ENCODE data around the gene MRPS17. TPM values are rescaled to one million over a fixed set of nuclear protein-coding genes. Genes with fewer than 3 reads are reported as not detected.

MRPS17 gene
- total and polyA plus RNA-seq, 2 donors (not counting 1 experiment from before 2014, with no cell fraction given) = 4.2 to 13.0 TPM

- Histone ChIP-seq H3K9me3 (ENCODE audit: control extremely low read depth in 1 of 3, control insufficient read depth in 2 of 3, insufficient read depth in 1 of 3, low read length in 2 of 3) (no peaks in the 10 kb centered on the region), H3K36me3 (replicated peaks in 1 of 2; ENCODE audit: control extremely low read depth in 1 of 2, control insufficient read depth in 1 of 2, extremely low read depth in 1 of 2, insufficient read depth in 2 of 2, low read length in 1 of 2) (peaks cover 2 to 3% of the 10 kb centered on the region in 2 experiments), H3K27me3 (replicated peaks in 1 of 4; ENCODE audit: control extremely low read depth in 1 of 4, control insufficient read depth in 3 of 4, insufficient read depth in 4 of 4, low read length in 3 of 4) (no peaks in the 10 kb centered on the region), H3K4me1 (ENCODE audit: control insufficient read depth in 2 of 2, insufficient read depth in 2 of 2, low read length in 2 of 2) (peaks cover 8 to 16% of the 10 kb centered on the region in 2 donors), H3K27ac (ENCODE audit: low read length in 2 of 2) (no peak overlapping the region), H4K20me1 (ENCODE audit: control insufficient read depth, insufficient read depth, low read length, poor library complexity, severe bottlenecking) (peaks cover 25% of the 10 kb centered on the region), H3K9ac (ENCODE audit: low read length) (no peak overlapping the region), H3K79me2 (ENCODE audit: control insufficient read depth, insufficient read depth, low read length) (peaks cover 65% of the 10 kb centered on the region), H3K4me2 (replicated peaks; ENCODE audit: low read depth, low read length, poor library complexity, severe bottlenecking) (no peak overlapping the region), H2AFZ (ENCODE audit: insufficient read depth, low read depth, low read length, poor library complexity, severe bottlenecking) (no peak overlapping the region), H3K4me3 (ENCODE audit: control extremely low read depth in 1 of 5, extremely low read depth in 1 of 5, insufficient read depth in 1 of 5, low read depth in 2 of 5, low read length in 4 of 5) (no peak overlapping the region)
- Mint-ChIP-seq H3K27me3 (no peaks in the 10 kb centered on the region), H3K27ac (no peak overlapping the region), H3K9me3 (ENCODE audit: insufficient read depth) (no peaks in the 10 kb centered on the region), H3K4me1 (peaks cover 50% of the 10 kb centered on the region), H3K4me3 (no peak overlapping the region)
- WGBS (ENCODE audit: insufficient coverage) = 83% methylated on average over 6 of the region's 6 CpGs
- POLR2A ChIA-PET = no interaction called here
- intact Hi-C loops (cut with micrococcal nuclease) = no loop called here
- TF ChIP-seq CTCF (IDR thresholded peaks at IDR 0.05) (no peak), EZH2 (IDR thresholded peaks at IDR 0.05; ENCODE audit: borderline replicate concordance, insufficient read depth, low read depth, low read length, poor library complexity, severe bottlenecking) (no peak)
- CTCF ChIA-PET = interaction anchor here (1.2 to 1.7 kb wide), 2 partner anchors 107 to 325 kb away, joined by 3 read pairs; no protein-coding TSS in a partner anchor
- DNase-seq (no peak), ATAC-seq (ENCODE audit: low read depth) (no peak)
Measured at GRCh38 chr7:55966851-55967250, 15.2 kb downstream of the MRPS17 start.

GRCh38 chr7:55969391-55969790 is 17.7 kb downstream of the MRPS17 start:
- TF ChIP-seq EZH2 (IDR thresholded peaks at IDR 0.05; ENCODE audit: borderline replicate concordance, insufficient read depth, low read depth, low read length, poor library complexity, severe bottlenecking) (no peak), CTCF (IDR thresholded peaks at IDR 0.05) (no peak)
- peaks cover 37% of the 10 kb centered on the region for H3K4me1 Mint-ChIP-seq
- H3K9me3 ChIP-seq (ENCODE audit: control extremely low read depth in 1 of 3, control insufficient read depth in 2 of 3, insufficient read depth in 1 of 3, low read length in 2 of 3) = no peaks in the 10 kb centered on the region
- intact Hi-C loops (cut with micrococcal nuclease) = no loop called here
- ChIA-PET CTCF (no interaction called here), POLR2A (no interaction called here)
- ATAC-seq (ENCODE audit: low read depth) (no peak), DNase-seq (no peak)
- no peak overlapping the region for H3K4me3 Mint-ChIP-seq
- no peak overlapping the region for H2AFZ ChIP-seq (ENCODE audit: insufficient read depth, low read depth, low read length, poor library complexity, severe bottlenecking)
- H3K79me2 ChIP-seq (ENCODE audit: control insufficient read depth, insufficient read depth, low read length) = peaks cover 50% of the 10 kb centered on the region
- no peak overlapping the region for H3K27ac ChIP-seq (ENCODE audit: low read length in 2 of 2)
- H3K27me3 ChIP-seq (replicated peaks in 1 of 4; ENCODE audit: control extremely low read depth in 1 of 4, control insufficient read depth in 3 of 4, insufficient read depth in 4 of 4, low read length in 3 of 4) = no peaks in the 10 kb centered on the region
- peaks cover 0 to 6% of the 10 kb centered on the region in 2 donors for H3K4me1 ChIP-seq (ENCODE audit: control insufficient read depth in 2 of 2, insufficient read depth in 2 of 2, low read length in 2 of 2)
- no peaks in the 10 kb centered on the region for H3K9me3 Mint-ChIP-seq (ENCODE audit: insufficient read depth)
- H3K9ac ChIP-seq (ENCODE audit: low read length) = no peak overlapping the region
- H3K36me3 ChIP-seq (replicated peaks in 1 of 2; ENCODE audit: control extremely low read depth in 1 of 2, control insufficient read depth in 1 of 2, extremely low read depth in 1 of 2, insufficient read depth in 2 of 2, low read length in 1 of 2) = peaks cover 2 to 3% of the 10 kb centered on the region in 2 experiments
- no peaks in the 10 kb centered on the region for H3K27me3 Mint-ChIP-seq
- 93% methylated on average over 3 of the region's 11 CpGs for WGBS (ENCODE audit: insufficient coverage)
- peaks cover 33% of the 10 kb centered on the region for H4K20me1 ChIP-seq (ENCODE audit: control insufficient read depth, insufficient read depth, low read length, poor library complexity, severe bottlenecking)
- no peak overlapping the region for H3K27ac Mint-ChIP-seq
- H3K4me2 ChIP-seq (replicated peaks; ENCODE audit: low read depth, low read length, poor library complexity, severe bottlenecking) = no peak overlapping the region
- no peak overlapping the region for H3K4me3 ChIP-seq (ENCODE audit: control extremely low read depth in 1 of 5, extremely low read depth in 1 of 5, insufficient read depth in 1 of 5, low read depth in 2 of 5, low read length in 4 of 5)
